ENCODE data around the gene JAKMIP2.

Gene JAKMIP2

GRCh38 chr5:147558826-147559225 lies 223.7 kb downstream of the JAKMIP2 start:
- no peak overlapping the region for H3K27ac ChIP-seq (ENCODE audit: extremely low read depth, low read depth, low read length)
- H3K4me3 ChIP-seq (ENCODE audit: low read depth, low read length) = no peak overlapping the region
- no peaks in the 10 kb centered on the region for H3K4me1 ChIP-seq (ENCODE audit: control insufficient read depth, insufficient read depth, low read length)
- H3K9me3 ChIP-seq (ENCODE audit: control insufficient read depth, insufficient read depth, low read depth, low read length) = no peaks in the 10 kb centered on the region
- no peak for TF ChIP-seq ZNF184 (tag by site-specific recombination; IDR thresholded peaks at IDR 0.05)
- no peak for TF ChIP-seq ZNF416 (tag by site-specific recombination; IDR thresholded peaks at IDR 0.05)
- peak; percentile 67 for TF ChIP-seq ZNF654 (tag by site-specific recombination; IDR thresholded peaks at IDR 0.05; ENCODE audit: low read depth)
- TF ChIP-seq SP2 (tag by site-specific recombination; IDR thresholded peaks at IDR 0.05) = no peak
- peak; percentile 76 for TF ChIP-seq ZNF335 (tag by site-specific recombination; conservative IDR thresholded peaks at IDR 0.05)
- no peak for TF ChIP-seq ZFP3 (tag by site-specific recombination; IDR thresholded peaks at IDR 0.05; ENCODE audit: low read depth)
- TF ChIP-seq ZNF157 (tag by site-specific recombination; IDR thresholded peaks at IDR 0.05) = no peak
- peak; percentile 46; the same call in 1 of the 2 replicates for TF ChIP-seq CTCF (tag by site-specific recombination; IDR thresholded peaks at IDR 0.05)
- no peak for TF ChIP-seq ZNF501 (tag by site-specific recombination; IDR thresholded peaks at IDR 0.05)
- TF ChIP-seq ZNF23 (tag by site-specific recombination; IDR thresholded peaks at IDR 0.05; ENCODE audit: borderline replicate concordance) = no peak
- TF ChIP-seq, protein P1, sequence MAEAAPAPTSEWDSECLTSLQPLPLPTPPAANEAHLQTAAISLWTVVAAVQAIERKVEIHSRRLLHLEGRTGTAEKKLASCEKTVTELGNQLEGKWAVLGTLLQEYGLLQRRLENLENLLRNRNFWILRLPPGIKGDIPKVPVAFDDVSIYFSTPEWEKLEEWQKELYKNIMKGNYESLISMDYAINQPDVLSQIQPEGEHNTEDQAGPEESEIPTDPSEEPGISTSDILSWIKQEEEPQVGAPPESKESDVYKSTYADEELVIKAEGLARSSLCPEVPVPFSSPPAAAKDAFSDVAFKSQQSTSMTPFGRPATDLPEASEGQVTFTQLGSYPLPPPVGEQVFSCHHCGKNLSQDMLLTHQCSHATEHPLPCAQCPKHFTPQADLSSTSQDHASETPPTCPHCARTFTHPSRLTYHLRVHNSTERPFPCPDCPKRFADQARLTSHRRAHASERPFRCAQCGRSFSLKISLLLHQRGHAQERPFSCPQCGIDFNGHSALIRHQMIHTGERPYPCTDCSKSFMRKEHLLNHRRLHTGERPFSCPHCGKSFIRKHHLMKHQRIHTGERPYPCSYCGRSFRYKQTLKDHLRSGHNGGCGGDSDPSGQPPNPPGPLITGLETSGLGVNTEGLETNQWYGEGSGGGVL (tag by site-specific recombination; IDR thresholded peaks at IDR 0.05) = no peak
- TF ChIP-seq KLF1 (tag by site-specific recombination; IDR thresholded peaks at IDR 0.05) = no peak
- TF ChIP-seq KLF10 (tag by site-specific recombination; IDR thresholded peaks at IDR 0.05) = no peak
- TF ChIP-seq, protein P2, sequence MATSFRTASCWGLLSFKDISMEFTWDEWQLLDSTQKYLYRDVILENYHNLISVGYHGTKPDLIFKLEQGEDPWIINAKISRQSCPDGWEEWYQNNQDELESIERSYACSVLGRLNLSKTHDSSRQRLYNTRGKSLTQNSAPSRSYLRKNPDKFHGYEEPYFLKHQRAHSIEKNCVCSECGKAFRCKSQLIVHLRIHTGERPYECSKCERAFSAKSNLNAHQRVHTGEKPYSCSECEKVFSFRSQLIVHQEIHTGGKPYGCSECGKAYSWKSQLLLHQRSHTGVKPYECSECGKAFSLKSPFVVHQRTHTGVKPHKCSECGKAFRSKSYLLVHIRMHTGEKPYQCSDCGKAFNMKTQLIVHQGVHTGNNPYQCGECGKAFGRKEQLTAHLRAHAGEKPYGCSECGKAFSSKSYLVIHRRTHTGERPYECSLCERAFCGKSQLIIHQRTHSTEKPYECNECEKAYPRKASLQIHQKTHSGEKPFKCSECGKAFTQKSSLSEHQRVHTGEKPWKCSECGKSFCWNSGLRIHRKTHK (tag by site-specific recombination; IDR thresholded peaks at IDR 0.05) = no peak
- POLR2A ChIA-PET = interaction anchor here (1.8 kb wide), 1 partner anchor 105 kb away, joined by 4 read pairs; no protein-coding TSS in a partner anchor
- CTCF ChIA-PET = interaction anchor here (0.6 to 4.3 kb wide), 24 partner anchors 8 to 450 kb away, joined by 3 to 51 read pairs (median 4); partner anchors contain the start of gene DPYSL3
- no peaks in the 10 kb centered on the region for H3K36me3 ChIP-seq (ENCODE audit: control insufficient read depth in 2 of 2, insufficient read depth in 1 of 2, low read length in 2 of 2)

- POLR2A ChIA-PET = interaction anchor here (1.8 kb wide), 1 partner anchor 104 kb away, joined by 4 read pairs; no protein-coding TSS in a partner anchor
- H3K4me3 ChIP-seq (ENCODE audit: low read depth, low read length) = no peak overlapping the region
- CTCF ChIA-PET = interaction anchor here (0.6 to 4.3 kb wide), 23 partner anchors 12 to 449 kb away, joined by 3 to 51 read pairs (median 4); partner anchors contain the start of gene DPYSL3
- H3K36me3 ChIP-seq (ENCODE audit: control insufficient read depth in 2 of 2, insufficient read depth in 1 of 2, low read length in 2 of 2) = no peaks in the 10 kb centered on the region
- H3K9me3 ChIP-seq (ENCODE audit: control insufficient read depth, insufficient read depth, low read depth, low read length) = no peaks in the 10 kb centered on the region
- H3K27ac ChIP-seq (ENCODE audit: extremely low read depth, low read depth, low read length) = no peak overlapping the region
- no peak for TF ChIP-seq ZNF214 (tag by site-specific recombination; IDR thresholded peaks at IDR 0.05; ENCODE audit: borderline replicate concordance)
- TF ChIP-seq ZNF701 (tag by site-specific recombination; IDR thresholded peaks at IDR 0.05) = no peak
- TF ChIP-seq SP3 (tag by site-specific recombination; IDR thresholded peaks at IDR 0.05) = no peak
- no peak for TF ChIP-seq KLF1 (tag by site-specific recombination; IDR thresholded peaks at IDR 0.05)
- H3K4me1 ChIP-seq (ENCODE audit: control insufficient read depth, insufficient read depth, low read length) = no peaks in the 10 kb centered on the region
Measured at GRCh38 chr5:147557876-147558745, 224.4 kb downstream of the JAKMIP2 start.
